Measurements from ENCODE around the gene TMEM156.

Gene TMEM156

DNA sequence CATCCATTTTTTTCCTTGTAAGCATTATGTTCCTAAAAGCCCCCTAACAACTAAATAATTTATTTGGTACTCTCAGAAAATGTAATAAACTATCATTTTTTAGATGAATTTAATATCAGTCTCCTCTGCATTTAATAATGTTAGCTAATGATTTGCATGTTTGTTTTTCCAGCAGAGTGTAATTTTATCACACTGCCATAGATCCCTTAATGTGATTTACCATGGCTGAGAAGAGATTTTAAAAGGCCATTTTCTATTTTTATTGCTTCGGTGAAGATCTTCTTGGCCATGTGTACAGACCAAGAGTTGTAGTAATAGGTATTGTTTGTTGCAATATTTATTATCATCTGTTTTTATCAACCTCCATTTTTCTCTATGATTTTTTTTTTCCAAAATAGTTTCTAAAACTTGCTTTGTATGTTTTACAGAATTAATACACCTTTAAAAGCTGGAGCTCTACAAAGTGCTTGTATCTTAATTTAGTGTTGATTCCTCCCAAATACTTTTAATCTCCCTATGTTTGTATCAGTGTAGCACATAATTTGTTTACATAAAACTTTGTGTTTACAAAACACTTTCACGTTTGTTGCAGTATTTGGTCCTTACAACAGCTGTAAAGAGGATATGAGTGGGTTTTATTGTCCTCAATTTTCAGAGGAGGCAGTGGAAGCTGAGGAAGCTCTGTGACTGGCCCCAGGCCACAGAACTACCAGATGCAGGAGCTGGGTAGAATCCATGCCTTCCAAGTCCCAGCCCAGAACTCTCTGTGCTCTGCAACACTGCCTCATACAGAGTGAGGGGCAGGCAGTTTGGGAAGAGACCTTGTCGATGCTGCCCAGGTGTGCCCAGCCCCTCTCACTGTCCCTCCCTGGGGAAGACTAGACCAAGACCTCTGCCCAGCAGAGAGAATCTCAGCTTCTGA is 106.5 kb downstream of the TMEM156 start:
- DNase-seq (ENCODE audit: low read depth in 2 of 2) = no peak

DNA sequence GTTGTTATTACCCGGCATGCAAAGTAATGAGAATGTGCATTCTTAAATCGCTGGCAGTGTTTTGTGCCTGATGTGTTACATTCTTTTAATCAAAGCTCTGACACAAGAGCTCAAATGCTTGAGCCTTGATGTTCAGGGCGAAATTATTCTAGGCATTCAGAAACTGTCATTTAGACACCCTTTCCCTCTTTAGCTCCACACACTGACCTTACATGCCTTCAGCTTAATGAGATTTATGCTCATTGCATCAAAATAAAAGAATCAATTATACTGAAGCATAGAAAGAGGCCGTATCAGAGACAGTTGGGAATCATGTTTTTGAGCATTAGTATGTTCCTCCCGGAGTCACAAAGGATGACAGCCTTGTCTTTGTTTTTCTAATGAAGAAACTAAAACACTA is 107.9 kb downstream of the TMEM156 start:
- no peak for DNase-seq (ENCODE audit: low read depth in 2 of 2)

DNA sequence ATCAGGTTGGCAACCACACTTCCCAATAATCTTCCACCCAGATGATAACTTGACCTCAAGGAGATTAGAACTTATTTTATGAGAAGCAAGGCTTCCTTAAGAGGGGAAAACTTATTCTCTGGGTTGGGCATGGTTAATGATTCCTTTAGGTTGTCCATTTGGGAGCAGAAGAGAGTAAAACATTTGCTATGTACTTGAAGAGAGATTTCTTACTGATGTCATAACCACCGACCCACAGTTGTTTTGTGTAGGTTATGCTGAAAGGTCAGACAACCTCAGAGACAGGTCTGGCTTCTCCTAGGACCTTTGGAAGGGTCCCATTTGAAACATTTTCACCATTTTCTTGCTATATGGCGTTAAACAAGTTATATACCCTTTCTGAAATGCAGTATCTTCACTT is 108.5 kb downstream of the TMEM156 start:
- no peak for DNase-seq (ENCODE audit: low read depth in 2 of 2)

DNA sequence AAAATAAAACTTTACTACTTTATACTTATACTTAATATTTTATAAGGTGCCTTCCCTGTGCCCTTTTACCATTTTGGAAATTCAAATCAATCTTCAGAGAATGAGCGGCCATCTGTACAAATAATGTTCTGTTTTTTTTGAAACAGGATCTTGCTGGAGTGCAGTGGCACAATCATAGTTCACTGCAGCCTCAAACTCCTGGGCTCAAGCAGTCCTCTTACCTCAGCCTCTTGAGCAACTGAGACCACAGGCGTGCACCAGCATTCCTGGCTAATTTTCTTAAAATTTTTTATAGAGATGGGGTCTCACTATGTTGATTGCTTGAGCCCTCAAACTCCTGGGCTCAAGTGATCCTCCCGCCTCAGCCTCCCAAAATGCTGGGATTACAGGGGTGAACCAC is 111.1 kb downstream of the TMEM156 start:
- no peak for DNase-seq (ENCODE audit: low read depth in 2 of 2)

DNA sequence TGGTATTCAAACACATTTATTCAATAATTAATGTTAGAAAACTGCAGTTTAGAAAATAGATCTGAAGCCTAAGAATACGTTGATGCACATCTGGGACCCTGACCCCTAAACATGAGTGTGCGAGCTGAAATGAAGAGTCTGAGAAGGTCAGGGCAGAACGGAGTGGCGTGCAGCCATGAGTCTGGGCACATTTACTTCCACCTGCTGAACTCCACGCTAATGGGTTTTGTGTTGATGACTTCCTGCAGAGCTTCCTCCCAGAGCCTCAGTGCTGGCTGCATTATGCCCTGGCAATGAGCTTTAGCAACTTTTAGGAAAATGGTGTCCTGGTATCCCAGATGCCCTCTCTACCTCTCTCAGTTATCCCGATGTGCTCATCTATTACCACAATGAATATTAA is 111.5 kb downstream of the TMEM156 start:
- DNase-seq (ENCODE audit: low read depth in 2 of 2) = no peak

DNA sequence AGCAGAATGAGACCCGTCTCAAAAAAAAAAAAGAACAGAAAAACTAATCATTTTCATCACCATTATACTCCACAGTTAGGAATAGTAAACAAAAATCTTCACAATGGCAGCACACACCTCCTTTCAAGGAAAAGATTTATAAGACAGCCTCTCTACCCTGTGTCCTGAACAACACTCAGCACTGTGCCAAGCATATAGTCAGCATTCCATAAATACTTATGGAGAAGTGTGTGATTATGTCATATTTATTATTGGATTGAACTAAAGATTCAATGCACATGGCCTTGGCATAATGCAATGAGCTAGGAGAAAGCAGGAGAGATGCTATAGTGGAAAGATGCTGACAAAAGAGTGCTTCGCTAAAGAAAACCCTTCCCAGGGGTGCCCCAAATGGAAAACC is 112.0 kb downstream of the TMEM156 start:
- DNase-seq (ENCODE audit: low read depth in 2 of 2) = no peak

DNA sequence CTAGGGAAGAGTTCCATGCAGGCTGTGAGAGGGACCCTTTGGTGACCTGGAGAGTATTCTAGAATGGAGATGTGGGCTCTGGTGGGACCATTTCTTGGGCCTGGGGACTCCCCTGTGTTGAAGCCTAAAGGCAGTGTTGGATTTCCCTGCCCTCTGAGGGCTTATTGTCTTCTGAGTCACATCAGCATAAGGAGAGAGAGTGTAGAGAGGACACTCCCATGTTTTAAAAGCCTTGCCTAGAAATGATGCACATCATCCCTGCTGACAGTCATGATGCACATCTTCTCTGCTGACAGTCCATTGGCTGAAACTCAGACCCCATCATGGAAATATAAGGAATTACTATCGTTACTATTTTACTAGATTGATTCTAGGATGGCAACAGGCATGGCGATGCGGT is 112.7 kb downstream of the TMEM156 start:
- DNase-seq (ENCODE audit: low read depth in 2 of 2) = no peak

DNA sequence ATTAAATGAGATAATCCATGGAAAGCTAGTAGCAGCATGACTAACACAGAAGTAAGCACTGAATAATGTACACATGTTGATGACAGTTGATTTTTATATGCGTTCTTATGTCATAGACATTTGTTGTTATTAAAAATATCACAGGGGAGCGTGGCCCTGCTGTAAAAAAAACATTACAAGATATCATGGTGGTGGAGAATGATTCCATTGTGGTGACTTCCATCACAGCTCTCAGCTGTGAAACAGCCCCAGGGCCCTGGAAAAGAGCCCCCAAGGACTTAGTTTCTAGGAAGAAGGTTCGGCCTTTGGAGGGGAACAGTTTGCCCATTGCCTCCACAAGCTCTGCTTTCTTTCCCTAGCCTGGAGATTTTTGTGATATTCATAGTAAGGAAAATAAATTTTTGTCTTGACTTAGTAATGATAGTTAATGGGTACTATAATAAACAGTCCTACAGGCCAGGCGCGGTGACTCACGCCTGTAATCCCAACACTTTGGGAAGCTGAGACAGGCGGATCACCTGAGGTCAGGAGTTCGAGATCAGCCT is 114.7 kb downstream of the TMEM156 start:
- no peak for DNase-seq (ENCODE audit: low read depth in 2 of 2)
